Measurements from ENCODE around the gene STK26. TPM values are rescaled to one million over a fixed set of nuclear protein-coding genes. Genes with fewer than 3 reads are reported as not detected.

STK26 gene
- total and polyA plus RNA-seq, 2 of the 4 experiments (the other 2 are of a cell fraction): 0.17 to 0.18 TPM

DNA sequence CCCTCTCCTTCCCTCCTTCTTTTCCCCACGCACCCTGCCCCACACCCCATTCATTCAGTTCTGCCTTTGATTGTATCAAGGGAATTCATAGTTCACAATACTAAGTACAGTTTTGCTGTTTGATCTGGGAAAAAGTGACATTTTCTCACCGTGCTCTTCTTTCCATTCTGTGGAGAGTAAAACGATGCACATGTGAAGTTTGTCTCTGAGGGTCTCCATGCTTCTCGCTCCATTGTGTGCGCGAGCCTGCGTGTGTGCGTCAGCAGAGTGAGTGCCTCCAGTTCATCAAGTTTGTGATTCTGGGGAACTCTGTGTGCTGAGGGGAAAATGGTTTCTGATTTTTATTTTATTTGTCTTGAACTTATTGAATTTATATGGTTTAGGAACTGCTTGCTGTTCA lies 1.9 kb downstream of the STK26 start:
- POLR2A ChIA-PET (ENCODE audit: unreplicated experiment): no interaction called here
- Histone ChIP-seq H3K79me1 (ENCODE audit: low read depth in 1 of 2, low read length in 2 of 2) (no peaks in the 10 kb centered on the region), H3K9me1 (ENCODE audit: insufficient read depth, low read length) (no peaks in the 10 kb centered on the region), H3K18ac (ENCODE audit: low read depth, low read length) (no peak overlapping the region), H4K5ac (ENCODE audit: low read depth, low read length) (no peak overlapping the region), H3K14ac (replicated peaks; ENCODE audit: low read depth, low read length) (no peak overlapping the region), H3K4me2 (ENCODE audit: low read depth, low read length) (no peak overlapping the region), H2AK9ac (replicated peaks; ENCODE audit: low read depth, low read length, poor library complexity) (no peak overlapping the region), H3K4me3 (ENCODE audit: insufficient read depth, low read depth, low read length) (no peak overlapping the region), H3K27me3 (ENCODE audit: control insufficient read depth, insufficient read depth, low read length) (peaks cover 17% of the 10 kb centered on the region), H2AK5ac (ENCODE audit: low read depth, low read length) (no peak overlapping the region), H3K9ac (ENCODE audit: low read depth, low read length) (no peak overlapping the region), H2AFZ (replicated peaks; ENCODE audit: low read length, poor library complexity) (no peak overlapping the region), H3K9me3 (ENCODE audit: control insufficient read depth, insufficient read depth, low read length) (no peaks in the 10 kb centered on the region), H3K23ac (ENCODE audit: low read depth, low read length) (no peak overlapping the region), H2BK20ac (ENCODE audit: low read depth, low read length) (no peak overlapping the region), H2BK5ac (ENCODE audit: low read depth, low read length, poor library complexity, severe bottlenecking) (no peak overlapping the region), H3K4me1 (ENCODE audit: control insufficient read depth, insufficient read depth, low read length) (no peaks in the 10 kb centered on the region), H4K8ac (ENCODE audit: low read depth in 2 of 2, low read length in 2 of 2) (no peak overlapping the region), H4K91ac (ENCODE audit: insufficient read depth, low read depth, low read length) (no peak overlapping the region), H3K27ac (ENCODE audit: insufficient read depth, low read length) (no peak overlapping the region), H4K20me1 (ENCODE audit: insufficient read depth, low read length) (no peaks in the 10 kb centered on the region), H3K56ac (ENCODE audit: extremely low read depth, insufficient read depth, low read length) (no peak overlapping the region), H3K4ac (ENCODE audit: low read depth, low read length) (no peak overlapping the region), H2BK120ac (ENCODE audit: low read depth, low read length) (no peak overlapping the region), H2BK15ac (ENCODE audit: low read depth, low read length) (no peak overlapping the region), H3K36me3 (ENCODE audit: control insufficient read depth, insufficient read depth, low read length) (no peaks in the 10 kb centered on the region)
- intact Hi-C loops (cut with micrococcal nuclease): no loop called here
- no peak for TF ChIP-seq POLR2A (IDR thresholded peaks at IDR 0.05; ENCODE audit: low read depth, low read length)
- ATAC-seq (ENCODE audit: low read depth): no peak
- dilution Hi-C loops (cut with HindIII; ENCODE audit: low sequenced_read_pairs, unreplicated experiment): no loop called here
- in situ Hi-C loops (cut with MboI; ENCODE audit: low sequenced_read_pairs): no loop called here
- 59% methylated on average over 6 of the region's 8 CpGs; no CpG with 5 or more reads in 1 of the 2 experiments for WGBS, 2 experiments (ENCODE audit: extremely low coverage in 2 of 2, insufficient read length in 1 of 2)
- CTCF ChIA-PET: interaction anchor here (0.6 kb wide), 1 partner anchor 59 kb away, joined by 3 read pairs; no protein-coding TSS in a partner anchor
- BruUV-seq (replicated peaks): no TSS peak
- no peak for DNase-seq
